ENCODE results near the gene SLC39A11.
"Not testable (repeated sequence)": the region's sequence is repeated elsewhere in the genome, so short reads cannot be mapped to it uniquely, and the experiment has no call there.

SLC39A11 gene, protein sequence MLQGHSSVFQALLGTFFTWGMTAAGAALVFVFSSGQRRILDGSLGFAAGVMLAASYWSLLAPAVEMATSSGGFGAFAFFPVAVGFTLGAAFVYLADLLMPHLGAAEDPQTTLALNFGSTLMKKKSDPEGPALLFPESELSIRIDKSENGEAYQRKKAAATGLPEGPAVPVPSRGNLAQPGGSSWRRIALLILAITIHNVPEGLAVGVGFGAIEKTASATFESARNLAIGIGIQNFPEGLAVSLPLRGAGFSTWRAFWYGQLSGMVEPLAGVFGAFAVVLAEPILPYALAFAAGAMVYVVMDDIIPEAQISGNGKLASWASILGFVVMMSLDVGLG

GRCh38 chr17:73092523-73093135 lies at the start of gene SLC39A11:
Gene SLC39A11, minus strand, starts transcription at chr17:73092688. Its CDS starts 3,924 bp downstream, at chr17:73088764.
- peak; percentile 86 to 89 for DNase-seq

DNA sequence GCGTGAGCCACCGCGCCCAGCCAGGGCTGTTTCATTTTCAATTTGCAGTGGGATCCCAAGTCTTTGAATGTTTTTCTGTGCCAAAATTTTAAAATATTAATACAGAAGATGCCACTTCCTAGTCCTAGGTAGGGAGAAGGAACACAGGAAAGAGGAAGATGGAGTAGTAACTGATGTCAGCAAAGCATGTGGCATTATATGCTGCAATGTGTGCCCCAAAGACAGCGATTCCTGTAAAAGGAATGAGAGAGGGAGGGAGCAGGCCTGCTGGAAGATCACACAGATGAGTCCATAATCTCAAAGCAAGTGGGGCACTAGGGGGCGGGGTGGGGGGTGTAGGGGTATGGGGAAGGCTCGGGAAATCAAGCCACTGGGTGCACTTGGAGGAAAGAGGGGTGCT lies 48.9 kb upstream of the SLC39A11 start:
- no peak for DNase-seq

- no peak for DNase-seq
These were observed 48.1 kb upstream of the SLC39A11 start for GRCh38 chr17:73140566-73140965.

DNA sequence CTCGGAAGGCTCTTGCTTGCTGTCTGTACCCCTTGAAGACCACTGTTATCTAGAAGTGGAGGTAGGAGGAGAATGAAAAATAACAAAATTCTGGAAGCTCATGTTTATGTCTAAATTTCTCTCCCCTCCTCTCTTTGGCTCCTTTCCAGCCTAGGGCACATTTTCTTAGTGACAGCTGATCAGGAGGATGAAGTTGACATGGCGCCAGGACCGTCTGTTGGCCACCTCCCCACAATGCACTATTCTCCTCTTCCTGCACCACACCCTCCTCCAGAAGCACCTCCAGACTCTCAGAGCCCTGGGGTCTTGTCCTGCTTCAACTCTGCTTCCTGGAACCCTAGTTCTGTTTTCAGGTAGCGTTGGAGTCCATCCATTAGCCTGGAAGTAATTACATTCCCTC lies 46.8 kb upstream of the SLC39A11 start:
- DNase-seq = no peak

DNA sequence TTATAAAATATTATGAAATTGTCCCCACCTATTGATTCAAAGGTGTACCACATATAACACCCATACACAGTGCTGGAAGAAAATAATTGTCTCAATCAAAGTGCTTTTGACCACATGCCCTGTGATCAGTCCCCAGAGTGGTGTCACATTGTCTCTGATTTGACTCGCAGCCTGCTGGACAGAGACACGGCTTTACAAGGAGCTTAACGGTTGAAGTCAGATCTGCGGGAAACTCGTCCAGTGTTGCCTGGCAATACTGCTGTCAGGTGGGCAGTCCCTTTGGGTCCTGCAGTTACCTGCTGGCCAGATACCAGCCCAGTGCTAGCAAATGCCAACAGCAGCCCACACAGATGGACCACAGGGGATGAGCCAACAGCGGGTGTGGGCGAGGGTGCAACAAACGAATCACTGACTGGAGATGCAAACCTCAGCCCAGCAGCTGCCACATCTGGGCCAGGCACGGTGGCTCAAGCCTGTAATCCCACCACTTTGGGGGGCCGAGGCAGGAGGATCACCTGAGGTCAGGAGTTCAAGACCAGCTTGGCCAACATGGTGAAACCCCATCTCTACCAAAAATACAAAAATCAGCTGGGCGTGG lies 46.2 kb upstream of the SLC39A11 start:
- DNase-seq = no peak

DNA sequence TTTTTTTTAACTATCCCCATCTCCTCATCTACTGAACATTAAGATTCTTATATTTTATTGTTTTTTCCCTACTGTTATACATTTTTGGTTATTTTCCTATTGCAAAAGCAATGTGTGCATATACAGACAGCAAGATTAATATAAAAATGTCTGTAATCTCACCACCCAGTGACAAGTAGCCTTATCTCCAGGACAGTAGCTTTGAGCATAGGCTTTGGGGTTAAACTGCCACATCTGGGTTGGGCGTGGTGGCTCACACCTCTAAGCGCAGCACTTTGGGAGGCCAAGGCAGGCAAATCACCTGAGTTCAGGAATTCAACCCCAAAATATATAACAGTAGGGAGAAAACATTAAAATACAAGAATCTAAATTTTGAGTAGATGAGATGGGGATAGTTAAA lies 44.9 kb upstream of the SLC39A11 start:
- no peak for DNase-seq

GRCh38 chr17:73135766-73136165 lies 43.3 kb upstream of the SLC39A11 start:
- no peak for DNase-seq

GRCh38 chr17:73133911-73134649 lies 41.6 kb upstream of the SLC39A11 start:
- no peak for DNase-seq

GRCh38 chr17:73132085-73132492 lies 39.6 kb upstream of the SLC39A11 start:
- DNase-seq = no peak

DNA sequence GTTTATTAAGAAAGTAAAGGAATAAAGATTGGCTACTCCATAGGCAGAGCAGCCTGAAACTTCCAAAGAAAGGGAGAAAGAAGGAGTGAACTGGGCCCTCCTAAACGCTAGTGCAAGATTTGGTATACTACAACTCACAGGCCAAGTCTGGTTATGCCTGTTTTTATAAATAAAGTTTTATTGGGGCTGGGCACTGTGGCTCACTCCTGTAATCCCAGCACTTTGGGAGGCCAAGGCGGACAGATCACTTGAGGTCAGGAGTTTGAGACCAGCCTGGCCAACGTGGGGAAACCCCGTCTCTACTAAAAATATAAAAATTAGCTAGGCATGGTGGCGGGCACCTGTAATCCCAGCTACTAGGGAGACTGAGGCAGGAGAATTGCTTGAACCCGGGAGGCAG lies 39.0 kb upstream of the SLC39A11 start:
- DNase-seq = not testable (repeated sequence)

GRCh38 chr17:73130977-73131376 lies 38.5 kb upstream of the SLC39A11 start:
- DNase-seq = no peak

DNA sequence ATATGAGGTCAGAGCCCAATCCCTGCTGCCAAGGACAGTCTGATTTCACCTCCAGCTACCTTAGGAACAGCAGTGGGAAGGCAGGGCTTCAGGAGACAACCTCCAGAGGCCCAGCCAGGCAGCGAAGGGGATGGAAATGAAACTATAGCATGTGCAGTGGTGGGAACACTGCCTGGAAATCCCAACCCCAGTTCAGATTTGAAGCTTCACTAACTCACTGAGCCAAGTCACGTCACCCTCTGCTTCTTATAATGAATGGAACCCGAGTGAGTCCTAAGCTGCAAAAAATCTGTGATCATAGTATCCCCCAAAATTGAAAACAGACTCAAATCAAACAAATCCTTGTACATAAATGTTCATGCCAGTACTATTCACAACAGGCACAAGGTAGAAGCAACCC lies 36.0 kb upstream of the SLC39A11 start:
- no peak for DNase-seq

- DNase-seq = no peak
These were observed 34.4 kb upstream of the SLC39A11 start for GRCh38 chr17:73126716-73127473.

- DNase-seq = no peak
These were observed 31.3 kb upstream of the SLC39A11 start for GRCh38 chr17:73123606-73124320.

DNA sequence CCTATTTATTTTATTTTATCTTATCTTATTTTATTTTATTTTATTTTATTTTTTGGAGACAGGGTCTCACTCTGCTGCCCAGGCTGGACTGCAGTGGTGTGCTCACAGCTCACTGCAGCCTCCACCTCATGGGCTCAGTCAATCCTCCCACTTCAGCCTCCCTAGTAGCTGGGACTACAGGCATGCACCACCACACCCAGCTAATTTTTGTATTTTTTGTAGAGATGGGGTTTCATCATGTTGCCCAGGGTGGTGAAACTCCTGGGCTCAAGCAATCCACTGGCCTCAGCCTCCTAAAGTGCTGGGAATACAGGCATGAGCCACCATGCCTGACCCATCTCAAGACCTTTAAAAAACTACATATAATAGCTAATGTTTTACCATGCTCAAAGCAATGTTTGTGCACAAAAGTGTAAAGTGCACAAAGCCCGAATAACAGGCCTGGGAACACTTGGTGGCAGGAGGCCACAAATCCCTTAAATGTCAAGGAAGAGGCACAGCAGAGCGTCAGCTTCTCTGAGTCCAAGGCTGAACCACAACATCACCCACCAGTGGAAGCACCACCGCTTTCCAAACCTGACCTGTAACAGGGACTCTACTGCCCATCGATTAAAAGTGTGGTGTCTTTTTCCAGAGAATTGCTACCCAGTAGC lies 30.6 kb upstream of the SLC39A11 start:
- DNase-seq = no peak

DNA sequence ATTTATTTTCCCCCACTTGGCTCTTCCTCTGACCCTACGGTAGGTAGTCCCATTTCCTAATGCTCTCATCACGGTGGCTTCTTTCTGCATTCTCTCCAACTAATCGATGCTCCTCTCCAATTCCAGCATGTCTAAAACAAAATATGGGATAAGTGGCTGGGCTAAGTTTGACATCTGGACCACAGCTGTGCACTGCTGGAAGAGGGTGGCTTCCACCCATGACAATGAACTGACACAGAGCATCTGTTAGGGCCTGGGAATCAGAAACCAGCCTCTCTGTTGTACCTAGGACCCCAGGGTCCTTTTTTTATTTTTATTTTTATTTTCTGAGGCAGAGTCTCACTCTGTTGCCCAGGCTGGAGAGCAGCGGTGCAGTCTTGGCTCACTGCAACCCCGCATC lies 29.0 kb upstream of the SLC39A11 start:
- DNase-seq = no peak

DNA sequence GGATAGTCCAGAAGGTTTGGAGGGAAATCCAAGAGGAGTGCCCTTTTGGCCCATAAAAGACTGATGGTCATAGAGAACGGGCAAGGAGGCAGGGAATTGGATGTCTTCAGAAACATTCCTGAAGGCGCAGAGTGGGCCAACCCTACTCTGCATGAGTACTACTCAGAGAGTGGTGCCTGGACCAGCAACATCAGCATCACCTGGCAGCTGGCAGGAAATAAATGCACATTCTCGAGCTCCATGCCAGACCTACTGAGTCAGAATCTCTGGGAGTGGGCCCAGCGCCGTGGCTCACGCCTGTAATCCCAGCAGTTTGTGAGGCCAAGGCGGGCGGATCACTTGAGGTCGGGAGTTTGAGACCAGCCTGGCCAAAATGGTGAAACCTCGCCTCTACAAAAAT lies 27.1 kb upstream of the SLC39A11 start:
- no peak for DNase-seq

DNA sequence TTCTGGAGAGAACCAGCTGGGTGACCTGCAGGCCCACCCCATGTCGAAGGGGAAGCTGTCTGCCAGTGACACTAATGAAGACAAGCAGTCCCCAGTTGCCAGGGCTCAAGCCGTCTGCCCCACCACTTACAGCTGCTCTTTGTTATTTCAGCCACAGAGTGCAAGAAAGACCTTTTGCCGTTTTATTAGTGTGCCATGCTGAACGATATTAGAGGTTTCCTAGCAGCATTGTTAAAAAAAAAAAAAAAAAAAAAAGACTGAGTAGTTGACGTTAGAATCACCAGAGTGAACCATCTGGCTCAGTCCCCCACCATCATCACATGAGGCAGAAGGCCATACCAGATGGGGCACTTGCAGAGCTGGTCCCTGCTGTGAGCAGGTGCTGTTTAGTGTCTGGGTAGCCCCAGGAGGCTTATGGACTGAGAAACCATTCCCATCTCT lies 26.5 kb upstream of the SLC39A11 start:
- DNase-seq = no peak

- DNase-seq = no peak
These were observed 25.7 kb upstream of the SLC39A11 start for GRCh38 chr17:73118139-73118538.

- no peak for DNase-seq
These were observed 19.8 kb upstream of the SLC39A11 start for GRCh38 chr17:73112246-73112645.

- no peak for DNase-seq
These were observed 18.9 kb upstream of the SLC39A11 start for GRCh38 chr17:73111386-73111785.

Measured in stimulated activated CD4-positive, alpha-beta T cell treated with anti-CD3 and anti-CD28 coated beads, Interleukin-4, amount 100 ng/mL, for 4 hours (primary cell).